ENCODE results near the gene IRAK2.
A peak's percentile ranks its signal among the peaks of the same experiment; 100 is the strongest.
"Not testable (repeated sequence)": the region's sequence is repeated elsewhere in the genome, so short reads cannot be mapped to it uniquely, and the experiment has no call there.

Gene IRAK2

GRCh38 chr3:10164546-10165393 is at the start of gene IRAK2:
Gene IRAK2, plus strand, starts transcription at chr3:10164919. Its CDS starts 36 bp downstream, at chr3:10164955.
- H3K36me3 Mint-ChIP-seq: peaks cover 9% of the 10 kb centered on the region
- H3K4me1 Mint-ChIP-seq (ENCODE audit: low read depth): peaks cover 21% of the 10 kb centered on the region
- H3K4me3 Mint-ChIP-seq: peak within 1 kb of the TSS; percentile 76
- H3K27me3 Mint-ChIP-seq: no peaks in the 10 kb centered on the region
- peaks cover 4% of the 10 kb centered on the region for H3K9me3 Mint-ChIP-seq (ENCODE audit: low read depth)
- no peak within 1 kb of the TSS for H3K27ac Mint-ChIP-seq

GRCh38 chr3:10115326-10116137 is 49.2 kb upstream of the IRAK2 start, which contains the start of gene BRK1:
Gene BRK1, plus strand, starts transcription at chr3:10115675. Its CDS starts 27 bp downstream, at chr3:10115702.
- H3K4me3 Mint-ChIP-seq: peak within 1 kb of the TSS; percentile 100
- no peaks in the 10 kb centered on the region for H3K36me3 Mint-ChIP-seq
- H3K4me1 Mint-ChIP-seq (ENCODE audit: low read depth): peaks cover 38% of the 10 kb centered on the region
- peak within 1 kb of the TSS; percentile 99 for H3K27ac Mint-ChIP-seq
- no peaks in the 10 kb centered on the region for H3K9me3 Mint-ChIP-seq (ENCODE audit: low read depth)
- H3K27me3 Mint-ChIP-seq: no peaks in the 10 kb centered on the region

GRCh38 chr3:10116138-10116460 is 48.6 kb upstream of the IRAK2 start:
- Mint-ChIP-seq H3K27ac (peak overlapping the region; percentile 99), H3K36me3 (no peaks in the 10 kb centered on the region), H3K4me3 (peak overlapping the region; percentile 100), H3K4me1 (ENCODE audit: low read depth) (peaks cover 43% of the 10 kb centered on the region), H3K27me3 (no peaks in the 10 kb centered on the region), H3K9me3 (ENCODE audit: low read depth) (no peaks in the 10 kb centered on the region)

GRCh38 chr3:10116928-10117327 is 47.8 kb upstream of the IRAK2 start:
- H3K4me1 Mint-ChIP-seq (ENCODE audit: low read depth): peaks cover 46% of the 10 kb centered on the region
- peak overlapping the region; percentile 99 for H3K27ac Mint-ChIP-seq
- H3K36me3 Mint-ChIP-seq: no peaks in the 10 kb centered on the region
- H3K9me3 Mint-ChIP-seq (ENCODE audit: low read depth): no peaks in the 10 kb centered on the region
- peak overlapping the region; percentile 100 for H3K4me3 Mint-ChIP-seq
- H3K27me3 Mint-ChIP-seq: no peaks in the 10 kb centered on the region

GRCh38 chr3:10119376-10119775 is 45.3 kb upstream of the IRAK2 start:
- H3K9me3 Mint-ChIP-seq (ENCODE audit: low read depth): no peaks in the 10 kb centered on the region
- H3K4me3 Mint-ChIP-seq: no peak overlapping the region
- no peaks in the 10 kb centered on the region for H3K36me3 Mint-ChIP-seq
- peaks cover 54% of the 10 kb centered on the region for H3K4me1 Mint-ChIP-seq (ENCODE audit: low read depth)
- no peaks in the 10 kb centered on the region for H3K27me3 Mint-ChIP-seq
- H3K27ac Mint-ChIP-seq: no peak overlapping the region

- peaks cover 56% of the 10 kb centered on the region for H3K4me1 Mint-ChIP-seq (ENCODE audit: low read depth)
- no peak overlapping the region for H3K27ac Mint-ChIP-seq
- H3K9me3 Mint-ChIP-seq (ENCODE audit: low read depth): no peaks in the 10 kb centered on the region
- peaks cover 2% of the 10 kb centered on the region for H3K36me3 Mint-ChIP-seq
- H3K27me3 Mint-ChIP-seq: no peaks in the 10 kb centered on the region
- no peak overlapping the region for H3K4me3 Mint-ChIP-seq
Observed at GRCh38 chr3:10121064-10121463, 43.7 kb upstream of the IRAK2 start.

GRCh38 chr3:10122724-10123123 is 42.0 kb upstream of the IRAK2 start:
- no peaks in the 10 kb centered on the region for H3K27me3 Mint-ChIP-seq
- H3K4me1 Mint-ChIP-seq (ENCODE audit: low read depth): peaks cover 44% of the 10 kb centered on the region
- peaks cover 11% of the 10 kb centered on the region for H3K36me3 Mint-ChIP-seq
- H3K9me3 Mint-ChIP-seq (ENCODE audit: low read depth): no peaks in the 10 kb centered on the region
- peak overlapping the region; percentile 74 for H3K27ac Mint-ChIP-seq
- no peak overlapping the region for H3K4me3 Mint-ChIP-seq

- H3K4me1 Mint-ChIP-seq (ENCODE audit: low read depth); H3K4me3 Mint-ChIP-seq; H3K27ac Mint-ChIP-seq; H3K36me3 Mint-ChIP-seq; H3K9me3 Mint-ChIP-seq (ENCODE audit: low read depth); H3K27me3 Mint-ChIP-seq: not testable (repeated sequence)
Observed at GRCh38 chr3:10135872-10136271, 28.8 kb upstream of the IRAK2 start.

GRCh38 chr3:10136426-10137005 is 28.2 kb upstream of the IRAK2 start:
- no peaks in the 10 kb centered on the region for H3K4me1 Mint-ChIP-seq (ENCODE audit: low read depth)
- H3K4me3 Mint-ChIP-seq: no peak overlapping the region
- H3K27ac Mint-ChIP-seq: no peak overlapping the region
- H3K27me3 Mint-ChIP-seq: no peaks in the 10 kb centered on the region
- H3K9me3 Mint-ChIP-seq (ENCODE audit: low read depth): no peaks in the 10 kb centered on the region
- H3K36me3 Mint-ChIP-seq: no peaks in the 10 kb centered on the region

- Mint-ChIP-seq H3K9me3 (ENCODE audit: low read depth) (no peaks in the 10 kb centered on the region), H3K4me1 (ENCODE audit: low read depth) (no peaks in the 10 kb centered on the region), H3K27me3 (no peaks in the 10 kb centered on the region), H3K4me3 (no peak overlapping the region), H3K36me3 (no peaks in the 10 kb centered on the region), H3K27ac (no peak overlapping the region)
Observed at GRCh38 chr3:10137178-10137577, 27.5 kb upstream of the IRAK2 start.

- Mint-ChIP-seq H3K4me3 (peak overlapping the region; percentile 98), H3K36me3 (peaks cover 7% of the 10 kb centered on the region), H3K4me1 (ENCODE audit: low read depth) (peaks cover 27% of the 10 kb centered on the region), H3K27me3 (no peaks in the 10 kb centered on the region), H3K9me3 (ENCODE audit: low read depth) (no peaks in the 10 kb centered on the region), H3K27ac (peak overlapping the region; percentile 95)
Observed at GRCh38 chr3:10140996-10141546, 23.6 kb upstream of the IRAK2 start.

- Mint-ChIP-seq H3K4me3 (peak overlapping the region; percentile 98), H3K27me3 (no peaks in the 10 kb centered on the region), H3K36me3 (peaks cover 7% of the 10 kb centered on the region), H3K4me1 (ENCODE audit: low read depth) (peaks cover 35% of the 10 kb centered on the region), H3K27ac (peak overlapping the region; percentile 95), H3K9me3 (ENCODE audit: low read depth) (no peaks in the 10 kb centered on the region)
Observed at GRCh38 chr3:10142707-10143560, 21.8 kb upstream of the IRAK2 start.

GRCh38 chr3:10145685-10146084 is 19.0 kb upstream of the IRAK2 start:
- Mint-ChIP-seq H3K27ac (peak overlapping the region; percentile 68), H3K9me3 (ENCODE audit: low read depth) (no peaks in the 10 kb centered on the region)

GRCh38 chr3:10149226-10149625 is 15.5 kb upstream of the IRAK2 start:
- Mint-ChIP-seq H3K36me3 (peaks cover 9% of the 10 kb centered on the region), H3K4me3 (no peak overlapping the region), H3K4me1 (ENCODE audit: low read depth) (peaks cover 20% of the 10 kb centered on the region), H3K27me3 (no peaks in the 10 kb centered on the region), H3K9me3 (ENCODE audit: low read depth) (no peaks in the 10 kb centered on the region), H3K27ac (peak overlapping the region; percentile 22)

More at GRCh38 chr3:10145685-10146084, 19.0 kb upstream of the IRAK2 start:
- peaks cover 10% of the 10 kb centered on the region for H3K36me3 Mint-ChIP-seq
- no peaks in the 10 kb centered on the region for H3K27me3 Mint-ChIP-seq
- peak overlapping the region; percentile 76 for H3K4me3 Mint-ChIP-seq
- peaks cover 35% of the 10 kb centered on the region for H3K4me1 Mint-ChIP-seq (ENCODE audit: low read depth)

Data from activated naive CD8-positive, alpha-beta T cell (primary cell).